CD14-positive monocyte (primary cell): ENCODE measurements around the gene ECSCR. TPM values are rescaled to one million over a fixed set of nuclear protein-coding genes. Genes with fewer than 3 reads are reported as not detected.
A peak's percentile ranks its signal among the peaks of the same experiment; 100 is the strongest.

ENCODE experiments used
- DNase-seq, 3 donors: peaks; one replicate each; pipeline ENCODE4 v3.0.0-alpha.2; 2011 to 2022
- H2AFZ ChIP-seq: 2 replicates; pipeline ENCODE4 v1.6.0; 2012; ENCODE audit warnings: mild to moderate bottlenecking, low read depth, low read length, inconsistent platforms; ENCODE audit not compliant: insufficient read depth, poor library complexity, severe bottlenecking
- H3K27ac ChIP-seq, 2 donors: 1 replicate in 1 of 2; 2 replicates in 1 of 2; pipeline ENCODE4 v1.5.1; 2012 to 2013; ENCODE audit warnings: low read length in 2 of 2, control low read depth in 1 of 2, inconsistent platforms in 1 of 2, low read depth in 1 of 2, mild to moderate bottlenecking in 1 of 2
- H3K27me3 ChIP-seq, 2 donors: one replicate each; pipeline versions ENCODE4 v1.6.0 to v1.6.1; 2011 to 2013; ENCODE audit warnings: low read length in 2 of 2; ENCODE audit not compliant: control insufficient read depth in 2 of 2, insufficient read depth in 2 of 2
- H3K36me3 ChIP-seq, 2 donors: replicated peaks in 1 of 2; 1 replicate in 1 of 2; 2 replicates in 1 of 2; pipeline versions ENCODE4 v1.5.1 to v1.6.1; 2012 to 2013; ENCODE audit warnings: low read length in 2 of 2, control low read depth in 1 of 2, inconsistent platforms in 1 of 2, mild to moderate bottlenecking in 1 of 2; ENCODE audit not compliant: insufficient read depth in 2 of 2, control insufficient read depth in 1 of 2
- H3K4me1 ChIP-seq, 2 donors: 1 replicate in 1 of 2; 2 replicates in 1 of 2; pipeline versions ENCODE4 v1.5.1 to v1.6.1; 2012 to 2013; ENCODE audit warnings: low read length in 2 of 2, control low read depth in 1 of 2, inconsistent platforms in 1 of 2, mild to moderate bottlenecking in 1 of 2, moderate library complexity in 1 of 2; ENCODE audit not compliant: insufficient read depth in 2 of 2, control insufficient read depth in 1 of 2
- H3K4me2 ChIP-seq: replicated peaks from 2 replicates; pipeline ENCODE3; 2012; ENCODE audit warnings: low read length, moderate library complexity, mild to moderate bottlenecking; ENCODE audit not compliant: poor library complexity, severe bottlenecking; ENCODE audit errors: extremely low read depth
- H3K4me3 ChIP-seq, 3 experiments: fragments of 200-600 bp in 1 of 3; sonication (generic) in 1 of 3; replicated peaks in 1 of 3; 1 replicate in 2 of 3; 2 replicates in 1 of 3; pipeline ENCODE4 v1.5.1; 2011 to 2013; ENCODE audit warnings: low read length in 3 of 3, mild to moderate bottlenecking in 3 of 3, control low read depth in 2 of 3, low read depth in 2 of 3, inconsistent platforms in 1 of 3, moderate library complexity in 1 of 3
- H3K79me2 ChIP-seq: 2 replicates; pipeline ENCODE4 v1.6.0; 2012; ENCODE audit warnings: mild to moderate bottlenecking, control low read depth, inconsistent platforms, low read length, moderate library complexity; ENCODE audit not compliant: insufficient read depth
- H3K9ac ChIP-seq: 2 replicates; pipeline ENCODE4 v1.6.0; 2017; ENCODE audit warnings: low read length, mild to moderate bottlenecking; ENCODE audit not compliant: insufficient read depth, poor library complexity, severe bottlenecking
- H3K9me3 ChIP-seq, 2 donors: replicated peaks in 1 of 2; 1 replicate in 1 of 2; 2 replicates in 1 of 2; pipeline versions ENCODE4 v1.5.1 to v1.6.1; 2012 to 2013; ENCODE audit warnings: low read length in 2 of 2, control low read depth in 1 of 2; ENCODE audit not compliant: control insufficient read depth in 1 of 2, insufficient read depth in 1 of 2
- H4K20me1 ChIP-seq: 2 replicates; pipeline ENCODE4 v1.6.0; 2012; ENCODE audit warnings: mild to moderate bottlenecking, low read length, control low read depth, moderate library complexity; ENCODE audit not compliant: insufficient read depth
- H3K27ac Mint-ChIP-seq, 7 donors: one replicate each; pipeline ENCODE4 v1.8.0; 2020; ENCODE audit warnings: mild to moderate bottlenecking in 7 of 7, mixed read lengths in 7 of 7, moderate library complexity in 6 of 7, inconsistent platforms in 2 of 7
- H3K27me3 Mint-ChIP-seq, 3 donors: one replicate each; pipeline ENCODE4 v1.8.0; 2021 to 2022; ENCODE audit warnings: low read depth in 3 of 3, mild to moderate bottlenecking in 3 of 3, mixed read lengths in 3 of 3, moderate library complexity in 3 of 3, inconsistent platforms in 1 of 3
- H3K36me3 Mint-ChIP-seq, 2 donors: one replicate each; pipeline ENCODE4 v1.8.0; 2020; ENCODE audit warnings: mixed read lengths in 2 of 2, inconsistent platforms in 1 of 2, mild to moderate bottlenecking in 1 of 2
- H3K4me1 Mint-ChIP-seq: one replicate; pipeline ENCODE4 v1.8.0; 2020; ENCODE audit warnings: mild to moderate bottlenecking, mixed read lengths
- H3K4me3 Mint-ChIP-seq, 2 donors: one replicate each; pipeline ENCODE4 v1.8.0; 2020; ENCODE audit warnings: mild to moderate bottlenecking in 2 of 2, mixed read lengths in 2 of 2, moderate library complexity in 1 of 2
- H3K9me3 Mint-ChIP-seq, 7 donors: one replicate each; pipeline ENCODE4 v1.8.0; 2020 to 2022; ENCODE audit warnings: mixed read lengths in 7 of 7, mild to moderate bottlenecking in 6 of 7, moderate library complexity in 6 of 7, inconsistent platforms in 2 of 7
- CTCF ChIP-seq: fragments of 200-600 bp; IDR thresholded peaks from one replicate; pipeline ENCODE4 v1.8.0; 2022; ENCODE audit warnings: antibody characterized with exemption, mild to moderate bottlenecking
- WGBS: methylation state at CpG from one replicate; pipeline ENCODE4 v1.1.5; 2013; ENCODE audit warnings: missing lambda C conversion rate; ENCODE audit not compliant: insufficient coverage; 5-methylcytosine and 5-hydroxymethylcytosine counted together
- intact Hi-C, 2 donors: fragments of 100-400 bp; cut with micrococcal nuclease; formaldehyde crosslinking; loops; one replicate each; pipeline versions ENCODE4 v1.15.0 to v1.15.1; 2023
- polyA plus RNA-seq, 3 donors: library from polyadenylated mRNA; depleted of rRNA in 1 of 3; unstranded in 2 of 3; stranded (reverse) in 1 of 3; fragments of 300-500 nt in 2 of 3; fragments of >200 nt in 1 of 3; fragmentation: Illumina TruSeq in 2 of 3; gene quantifications; 1 replicate in 2 of 3; 2 replicates in 1 of 3; pipeline ENCODE4 v1.2.3, GENCODE V29; 2012 to 2021

The ECSCR gene
- polyA plus RNA-seq, 3 donors = not detected

GRCh38 chr5:139403787-139404483 is 58.6 kb downstream of the ECSCR start, which contains the start of gene SPATA24:
Gene SPATA24, minus strand, starts transcription at chr5:139404089. Its CDS starts 29 bp downstream, at chr5:139404060.
- H3K4me1 Mint-ChIP-seq = peaks cover 23% of the 10 kb centered on the region
- peak; percentile 94 to 95 (median 94) for DNase-seq
- no peak for TF ChIP-seq CTCF
- Histone ChIP-seq H3K9me3 (no peaks in the 10 kb centered on the region), H3K36me3 (no peaks in the 10 kb centered on the region), H3K4me1 (peaks cover 12 to 15% of the 10 kb centered on the region in 2 donors), H3K27ac (peak within 1 kb of the TSS; percentile 88 to 93), H3K79me2 (no peaks in the 10 kb centered on the region), H3K4me2 (peak within 1 kb of the TSS; percentile 84), H3K9ac (peak within 1 kb of the TSS; percentile 60), H4K20me1 (no peaks in the 10 kb centered on the region), H2AFZ (peak within 1 kb of the TSS; percentile 77), H3K27me3 (no peaks in the 10 kb centered on the region), H3K4me3 (peak within 1 kb of the TSS; percentile 44 to 84 (median 64))
- H3K9me3 Mint-ChIP-seq = peaks cover 0 to 1% (median 0%) of the 10 kb centered on the region in 7 donors
- WGBS = under 1% methylated on average over 41 of the region's 41 CpGs
- intact Hi-C loops = no loop called here
- H3K27me3 Mint-ChIP-seq = peaks cover 0 to 4% (median 0%) of the 10 kb centered on the region in 3 donors
- peak within 1 kb of the TSS; percentile 99 for H3K4me3 Mint-ChIP-seq
- no peaks in the 10 kb centered on the region for H3K36me3 Mint-ChIP-seq
- peak within 1 kb of the TSS; percentile 99 to 100 (median 100) for H3K27ac Mint-ChIP-seq

- WGBS = 28% methylated on average over 6 of the region's 7 CpGs
- Histone ChIP-seq H3K79me2 (no peaks in the 10 kb centered on the region), H3K27ac (peak overlapping the region; percentile 88 to 93), H3K9ac (peak overlapping the region; percentile 60), H3K4me1 (peaks cover 12 to 15% of the 10 kb centered on the region in 2 donors), H3K27me3 (no peaks in the 10 kb centered on the region), H3K36me3 (no peaks in the 10 kb centered on the region), H3K4me2 (peak overlapping the region; percentile 84), H3K4me3 (peak overlapping the region; percentile 44 to 84 (median 64)), H2AFZ (peak overlapping the region; percentile 77), H3K9me3 (no peaks in the 10 kb centered on the region), H4K20me1 (no peaks in the 10 kb centered on the region)
- intact Hi-C loops = no loop called here
- no peak for DNase-seq
- Mint-ChIP-seq H3K27ac (peak overlapping the region; percentile 99 to 100 (median 100)), H3K4me3 (peak overlapping the region; percentile 99), H3K9me3 (peaks cover 0 to 1% (median 0%) of the 10 kb centered on the region in 7 donors), H3K27me3 (peaks cover 0 to 4% (median 0%) of the 10 kb centered on the region in 3 donors), H3K4me1 (peaks cover 23% of the 10 kb centered on the region), H3K36me3 (no peaks in the 10 kb centered on the region)
- TF ChIP-seq CTCF = no peak
Measured at GRCh38 chr5:139403418-139403786, 59.1 kb downstream of the ECSCR start.
